DMS114 treated with DMSO at 0.1 percent for 48 hours (cell line): ENCODE measurements around the gene PACSIN2.
"Not testable (repeated sequence)": the region's sequence is repeated elsewhere in the genome, so short reads cannot be mapped to it uniquely, and the experiment has no call there.

Experiments
- DNase-seq: peaks from one replicate; lab custom pipeline; 2025; ENCODE audit not compliant: unreplicated experiment; lab: John Stamatoyannopoulos, UW

The PACSIN2 gene

GRCh38 chr22:42947211-42947990, 67.5 kb downstream of the PACSIN2 start:
- DNase-seq: no peak

GRCh38 chr22:42946546-42947198, 68.3 kb downstream of the PACSIN2 start:
- no peak for DNase-seq

GRCh38 chr22:42945736-42946135, 69.2 kb downstream of the PACSIN2 start:
- no peak for DNase-seq

DNA sequence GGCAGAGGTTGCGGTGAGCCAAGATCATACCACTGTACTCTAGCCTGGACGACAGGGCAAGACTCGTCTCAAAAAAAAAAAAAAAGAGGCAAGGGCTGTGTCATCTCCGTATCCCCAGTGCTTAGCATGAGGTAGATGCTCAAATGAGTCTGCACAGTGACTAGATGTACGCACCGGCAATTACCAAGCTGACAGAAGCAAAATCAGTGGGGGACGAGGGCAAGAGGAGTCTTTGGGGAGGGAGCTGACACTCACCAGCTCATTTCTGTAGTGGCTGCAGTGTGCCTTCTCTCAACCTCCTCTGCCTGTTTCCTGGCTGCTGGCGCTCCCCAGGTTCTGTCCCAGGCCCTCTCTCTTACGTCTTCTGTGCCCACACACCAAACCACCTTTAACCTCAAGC, 69.9 kb downstream of the PACSIN2 start:
- no peak for DNase-seq

DNA sequence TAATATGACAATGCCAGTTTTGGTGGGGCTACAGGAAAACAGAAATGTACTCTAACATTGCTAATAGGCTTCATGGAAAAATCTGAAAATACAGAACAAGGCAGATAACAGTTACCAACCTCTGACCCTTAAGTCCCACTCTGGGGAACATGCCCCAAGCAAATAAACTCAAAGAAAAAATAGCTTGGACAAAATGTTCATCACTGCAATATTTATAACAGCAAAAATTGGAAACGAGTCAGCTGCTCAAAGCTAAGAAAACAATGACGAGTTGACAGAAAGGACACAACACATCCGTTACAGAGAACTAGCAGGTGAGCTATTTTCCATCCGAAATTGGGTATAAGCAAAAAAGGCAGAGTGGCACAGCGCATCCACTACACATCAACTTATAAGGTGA, 70.5 kb downstream of the PACSIN2 start:
- DNase-seq: no peak

- DNase-seq: no peak
Observed at GRCh38 chr22:42943981-42944380, 71.0 kb downstream of the PACSIN2 start.

GRCh38 chr22:42942351-42942750, 72.6 kb downstream of the PACSIN2 start:
- DNase-seq: no peak

GRCh38 chr22:42939941-42940653, 74.9 kb downstream of the PACSIN2 start:
- no peak for DNase-seq

GRCh38 chr22:42939451-42939881, 75.5 kb downstream of the PACSIN2 start:
- DNase-seq: no peak

DNA sequence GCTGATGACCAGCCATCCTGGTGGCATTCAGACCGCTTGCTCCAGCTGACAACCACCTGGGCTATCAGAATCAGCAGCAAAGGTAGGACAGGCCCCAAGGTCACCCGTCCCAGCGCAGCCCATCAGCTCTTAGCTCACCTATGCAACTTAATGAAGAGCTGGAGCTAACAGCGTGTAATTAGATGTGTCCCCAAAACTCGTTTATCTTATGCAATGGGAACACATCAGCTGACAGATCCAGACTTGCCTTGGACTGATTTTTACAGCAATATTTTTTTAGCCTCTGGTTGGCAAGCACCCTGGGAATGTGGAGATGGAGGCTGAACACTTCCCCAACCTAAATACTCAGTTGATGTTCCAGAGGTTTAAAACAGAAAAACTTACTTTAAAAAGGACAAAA, 76.0 kb downstream of the PACSIN2 start:
- no peak for DNase-seq

DNA sequence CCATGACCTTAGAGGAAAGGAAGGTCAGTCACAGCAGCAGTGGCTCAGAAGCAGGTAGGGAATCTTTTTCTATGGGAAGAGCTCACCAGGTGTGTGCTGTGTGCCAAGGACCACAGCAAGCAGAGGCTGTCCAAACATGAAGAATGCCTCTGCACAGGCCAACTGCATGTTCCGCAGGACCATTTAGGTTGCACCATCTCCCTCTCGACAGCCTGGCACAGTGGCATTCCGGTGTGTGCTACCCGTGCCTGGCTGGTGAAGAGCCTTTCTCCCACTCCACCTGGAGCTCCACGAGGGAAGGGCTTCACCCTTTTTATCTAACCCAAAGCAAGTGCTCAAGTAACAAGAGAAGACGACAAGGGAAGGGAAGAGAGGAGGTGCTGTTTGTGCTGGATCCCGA, 76.5 kb downstream of the PACSIN2 start:
- no peak for DNase-seq

- no peak for DNase-seq
Observed at GRCh38 chr22:42937164-42937843, 77.6 kb downstream of the PACSIN2 start.

DNA sequence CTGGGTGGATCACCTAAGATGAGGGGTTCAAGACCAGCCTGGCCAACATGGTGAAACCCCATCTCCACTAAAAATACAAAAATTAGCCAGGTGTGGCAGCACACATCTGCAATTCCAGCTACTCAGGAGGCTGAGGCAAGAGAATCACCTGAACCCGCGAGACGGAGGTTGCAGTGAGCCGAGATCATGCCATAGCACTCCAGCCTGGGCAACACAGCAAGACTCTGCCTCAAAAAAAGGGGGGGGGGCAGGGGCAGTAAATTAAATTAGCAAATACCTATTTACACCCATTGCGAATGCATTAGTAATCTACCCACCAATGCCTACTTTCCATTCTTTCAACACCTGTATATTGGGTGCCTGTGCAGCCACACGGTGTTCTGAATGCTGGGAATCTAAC, 78.3 kb downstream of the PACSIN2 start:
- DNase-seq: not testable (repeated sequence)

DNA sequence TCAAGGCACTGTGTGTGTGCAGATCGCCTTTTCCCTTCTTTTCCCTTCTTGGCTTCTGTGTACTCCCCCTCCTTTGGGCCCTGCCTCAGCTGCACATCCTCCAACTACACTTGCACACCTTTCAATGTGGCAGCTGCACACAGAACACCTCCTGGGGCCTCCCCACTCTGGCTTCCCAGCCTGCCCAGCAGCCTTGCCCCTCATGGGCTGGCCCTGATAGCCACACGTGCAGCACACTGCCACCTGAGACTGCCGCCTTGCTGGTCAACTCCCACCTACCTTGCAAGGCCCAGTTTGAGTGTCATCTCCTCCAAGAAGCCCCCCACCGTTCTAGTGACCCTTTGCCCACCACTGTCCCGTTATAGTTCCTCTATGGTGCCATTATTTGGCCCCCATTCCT, 80.6 kb downstream of the PACSIN2 start:
- DNase-seq: no peak

DNA sequence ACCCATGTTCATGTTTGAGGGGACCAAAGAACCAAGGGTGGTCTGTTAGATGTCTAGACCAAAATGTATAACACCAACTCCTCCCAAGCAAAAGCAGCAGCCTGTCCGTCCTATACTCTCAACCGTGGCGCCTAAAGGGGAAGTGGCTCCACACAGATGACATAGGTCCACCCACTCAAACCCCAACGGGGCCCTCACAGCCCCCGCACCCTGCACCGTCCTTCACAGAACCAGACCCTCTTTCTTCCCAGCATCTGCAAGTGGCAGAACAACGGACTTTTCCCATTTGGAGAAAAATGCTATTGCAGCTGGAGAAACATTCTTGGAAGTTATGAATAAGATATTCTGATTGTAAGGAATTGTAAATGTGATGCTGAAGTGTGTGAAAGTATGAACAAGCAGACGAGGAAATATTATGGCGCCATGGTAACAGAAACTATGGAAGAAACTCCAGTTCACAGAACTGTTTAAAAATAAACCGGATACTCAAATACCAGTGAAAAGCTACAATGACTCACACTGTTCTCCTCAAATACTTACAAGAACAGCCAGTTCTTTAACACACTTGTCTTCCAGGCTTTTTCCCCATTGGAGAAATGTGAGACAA, 81.4 kb downstream of the PACSIN2 start:
- DNase-seq: no peak

DNA sequence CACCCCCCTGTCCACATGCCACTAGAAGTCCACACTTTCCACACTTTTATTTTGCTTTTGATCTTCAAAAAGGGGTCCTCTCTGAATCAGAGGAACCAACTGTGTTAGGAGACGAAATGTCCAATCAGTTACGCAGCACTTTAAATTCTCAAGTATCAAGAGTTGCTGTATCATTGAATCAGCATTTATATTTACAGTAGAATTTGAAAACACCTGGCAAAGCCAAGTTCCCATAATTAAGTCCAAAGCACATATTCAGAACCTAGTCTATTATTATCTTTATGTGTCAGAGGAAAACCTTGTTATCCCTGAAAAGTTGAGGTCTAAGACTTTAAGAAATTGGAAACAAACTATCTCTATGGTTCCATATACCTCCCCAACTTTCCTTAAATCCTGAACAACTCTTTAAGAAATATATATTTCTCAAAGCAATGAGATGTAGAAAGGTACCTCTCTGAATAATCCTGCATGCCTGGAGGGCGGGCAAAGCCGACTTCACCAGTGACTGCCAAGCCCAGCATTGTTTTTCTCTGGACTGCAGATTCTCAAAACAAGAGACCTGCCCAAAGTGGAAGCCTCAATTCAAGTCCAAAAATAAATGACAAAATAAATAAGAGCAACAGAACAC, 82.0 kb downstream of the PACSIN2 start:
- no peak for DNase-seq

GRCh38 chr22:42932197-42932519, 82.8 kb downstream of the PACSIN2 start:
- DNase-seq: no peak

- DNase-seq: no peak
Observed at GRCh38 chr22:42931421-42932196, 83.3 kb downstream of the PACSIN2 start.

DNA sequence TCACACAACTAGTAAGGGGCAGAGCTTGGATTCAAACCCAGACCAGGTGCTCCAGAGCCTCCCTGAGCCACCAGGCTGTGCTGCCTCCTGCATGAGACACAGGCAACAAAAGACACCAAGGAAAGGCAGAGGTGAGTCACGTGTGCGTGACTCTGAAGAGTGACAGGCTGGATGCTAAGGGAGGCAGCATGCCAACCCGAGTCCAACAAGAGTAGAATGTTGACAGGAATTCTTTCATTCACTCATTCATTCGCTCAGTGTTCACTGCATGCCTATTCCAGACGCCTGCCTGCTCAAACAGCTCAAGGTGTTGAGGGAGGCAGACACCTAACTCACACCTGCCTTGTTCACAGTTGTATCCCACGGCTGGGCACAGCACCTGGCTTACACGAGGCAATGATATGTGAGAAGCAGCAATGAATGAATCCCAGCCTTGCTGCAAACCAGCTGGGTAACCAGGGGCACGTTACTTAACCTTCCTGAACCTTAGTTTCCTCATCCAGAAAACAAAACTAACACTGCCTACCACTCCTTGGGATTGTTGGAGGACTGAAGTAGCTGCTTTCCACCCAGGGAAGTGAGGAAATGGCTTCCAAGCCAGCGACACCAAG, 84.0 kb downstream of the PACSIN2 start:
- no peak for DNase-seq

- DNase-seq: no peak
Observed at GRCh38 chr22:42929838-42930155, 85.2 kb downstream of the PACSIN2 start.
